Amniotic stem cell (primary cell): ENCODE data around the gene CCDC177.

Experiments
- DNase-seq: peaks from one replicate; lab custom pipeline; 2025; lab: John Stamatoyannopoulos, UW

Gene CCDC177

DNA sequence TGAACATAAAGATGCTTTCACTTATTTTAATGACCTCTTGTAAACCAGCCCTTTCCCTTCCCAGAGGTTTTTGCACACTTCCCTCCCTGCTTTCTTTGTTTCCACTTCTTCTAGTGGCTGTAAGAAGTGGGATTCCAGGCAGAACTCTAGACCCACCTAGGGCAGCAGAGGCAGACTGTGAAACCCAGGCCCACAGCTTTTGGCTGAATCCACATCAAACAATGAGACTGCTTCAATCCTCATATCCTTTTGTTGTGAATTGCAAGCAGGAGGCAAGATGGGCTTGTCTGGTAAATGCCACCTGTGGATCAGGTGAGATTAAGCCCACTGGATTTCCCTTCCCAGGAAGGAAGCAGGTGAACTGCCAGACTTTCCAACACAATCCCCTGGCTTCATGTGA is 12.8 kb downstream of the CCDC177 start:
- no peak for DNase-seq

- no peak for DNase-seq
Measured at GRCh38 chr14:69560826-69561225, 13.8 kb downstream of the CCDC177 start.

GRCh38 chr14:69559581-69560011 is 15.1 kb downstream of the CCDC177 start:
- no peak for DNase-seq

DNA sequence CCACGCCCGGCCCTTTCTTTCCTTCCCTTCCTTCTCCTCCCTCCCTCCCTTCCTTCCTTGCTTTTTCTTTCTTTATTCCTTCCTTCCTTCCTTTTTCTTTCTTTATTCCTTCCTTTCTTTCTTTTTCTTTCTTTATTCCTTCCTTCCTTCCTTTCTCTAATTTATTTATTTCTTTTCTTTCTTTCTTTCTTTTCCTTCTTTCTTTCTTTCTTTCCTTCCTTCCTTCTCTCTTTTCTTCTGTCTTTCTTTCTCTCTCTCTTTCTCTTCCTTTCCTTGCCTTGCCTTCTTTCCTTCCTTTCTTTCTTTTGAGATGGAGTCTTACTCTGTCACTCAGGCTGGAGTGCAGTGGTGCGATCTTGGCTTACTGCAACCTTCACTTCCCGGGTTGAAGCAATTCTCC is 15.9 kb downstream of the CCDC177 start:
- no peak for DNase-seq

DNA sequence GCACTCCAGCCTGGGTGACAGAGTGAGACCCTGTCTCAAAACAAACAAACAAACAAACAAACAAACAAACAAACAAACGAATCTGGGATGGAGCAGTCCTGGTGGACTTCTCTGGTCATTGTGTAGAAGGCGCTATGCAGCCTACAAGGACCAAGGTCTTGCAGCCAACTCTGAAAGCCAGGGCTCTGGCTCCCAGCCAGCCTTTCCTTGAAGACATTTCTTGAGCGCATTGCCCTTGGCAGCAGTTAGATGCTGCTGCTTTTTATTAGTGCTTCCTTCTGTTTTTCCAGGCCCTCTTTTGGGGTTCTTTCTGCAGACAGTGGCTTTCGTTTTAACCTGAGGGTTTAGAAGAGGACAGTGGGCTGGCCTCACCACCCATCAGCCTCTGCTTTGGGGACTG is 20.2 kb downstream of the CCDC177 start:
- no peak for DNase-seq

DNA sequence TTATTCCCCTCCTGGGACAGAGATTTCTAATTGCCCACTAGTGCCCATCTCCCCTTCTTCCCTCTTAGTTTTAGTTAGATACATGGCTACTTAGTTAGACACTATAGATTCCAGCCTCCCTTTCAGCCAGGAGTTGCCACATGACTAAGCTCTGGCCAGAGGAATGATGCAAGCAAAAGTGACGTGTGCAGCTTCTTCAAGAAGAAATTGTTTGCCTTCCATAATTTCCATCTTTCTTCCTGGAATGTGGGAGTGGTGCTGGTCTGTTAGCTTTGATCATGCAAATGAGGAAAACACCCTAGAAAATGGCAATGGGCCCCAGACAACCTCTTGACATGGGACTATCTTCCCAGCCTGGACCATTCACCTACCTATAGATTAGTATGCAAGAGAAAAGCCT is 21.4 kb downstream of the CCDC177 start:
- DNase-seq, result no peak

- no peak for DNase-seq
Measured at GRCh38 chr14:69551511-69551910, 23.2 kb downstream of the CCDC177 start.

GRCh38 chr14:69548566-69548965 is 26.1 kb downstream of the CCDC177 start:
- no peak for DNase-seq

- DNase-seq, result no peak
Measured at GRCh38 chr14:69547701-69548348, 26.8 kb downstream of the CCDC177 start.

DNA sequence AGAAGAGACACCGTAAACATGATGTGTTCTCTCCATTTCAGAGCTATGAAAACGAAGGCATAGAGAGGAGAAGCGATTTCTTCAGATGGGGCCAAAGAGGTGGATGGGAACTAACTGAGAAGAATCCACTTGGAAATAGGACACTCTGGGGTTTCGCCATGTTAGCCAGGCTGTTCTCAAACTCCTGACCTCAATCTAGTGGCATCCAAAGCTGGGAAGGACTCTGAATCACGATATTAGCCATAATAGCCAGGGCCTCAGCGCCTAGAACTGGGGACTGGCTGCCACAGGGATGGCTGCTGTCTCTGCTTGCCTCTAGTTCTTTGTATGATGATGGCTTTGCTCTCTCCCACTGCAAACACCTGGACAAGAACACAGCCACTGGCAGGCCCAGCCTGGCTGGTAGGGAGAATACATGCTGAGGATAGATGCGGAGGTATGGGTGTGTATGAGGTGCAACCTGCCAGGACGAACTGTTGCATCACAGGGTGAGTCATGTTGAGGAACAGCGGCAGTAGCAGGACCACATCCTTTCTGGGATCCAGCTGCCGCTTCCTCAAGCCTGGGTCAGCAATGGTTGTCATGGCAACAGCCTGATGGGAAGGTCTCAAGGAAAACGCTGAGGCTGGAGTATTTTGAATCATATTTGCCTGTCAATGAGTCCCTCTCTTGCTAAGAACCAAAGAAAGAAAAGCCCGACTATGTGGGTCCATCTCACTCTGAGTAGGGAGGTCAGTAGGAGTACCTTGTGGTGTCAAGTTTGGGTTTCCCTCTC is 31.1 kb downstream of the CCDC177 start:
- DNase-seq, result no peak

DNA sequence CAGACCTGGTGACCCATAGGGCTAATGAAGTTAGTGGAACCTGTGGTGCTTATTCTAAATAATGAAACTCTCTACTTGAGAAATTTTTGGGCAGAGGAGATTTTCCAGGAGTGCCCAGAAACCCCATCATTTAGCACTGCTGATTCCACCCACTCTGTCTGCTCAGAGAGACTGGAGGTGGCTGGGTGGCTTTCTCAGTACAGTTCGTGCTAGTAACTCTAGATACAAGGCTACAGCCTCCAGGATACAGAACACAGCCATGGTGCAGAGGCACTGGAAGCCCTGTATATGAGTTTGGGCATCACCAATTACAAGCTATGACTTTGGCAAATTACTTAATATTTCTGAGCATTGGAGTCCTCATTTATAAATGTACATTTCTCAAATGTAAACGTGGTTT is 32.4 kb downstream of the CCDC177 start:
- DNase-seq, result no peak

GRCh38 chr14:69540654-69541335 is 33.9 kb downstream of the CCDC177 start:
- no peak for DNase-seq

DNA sequence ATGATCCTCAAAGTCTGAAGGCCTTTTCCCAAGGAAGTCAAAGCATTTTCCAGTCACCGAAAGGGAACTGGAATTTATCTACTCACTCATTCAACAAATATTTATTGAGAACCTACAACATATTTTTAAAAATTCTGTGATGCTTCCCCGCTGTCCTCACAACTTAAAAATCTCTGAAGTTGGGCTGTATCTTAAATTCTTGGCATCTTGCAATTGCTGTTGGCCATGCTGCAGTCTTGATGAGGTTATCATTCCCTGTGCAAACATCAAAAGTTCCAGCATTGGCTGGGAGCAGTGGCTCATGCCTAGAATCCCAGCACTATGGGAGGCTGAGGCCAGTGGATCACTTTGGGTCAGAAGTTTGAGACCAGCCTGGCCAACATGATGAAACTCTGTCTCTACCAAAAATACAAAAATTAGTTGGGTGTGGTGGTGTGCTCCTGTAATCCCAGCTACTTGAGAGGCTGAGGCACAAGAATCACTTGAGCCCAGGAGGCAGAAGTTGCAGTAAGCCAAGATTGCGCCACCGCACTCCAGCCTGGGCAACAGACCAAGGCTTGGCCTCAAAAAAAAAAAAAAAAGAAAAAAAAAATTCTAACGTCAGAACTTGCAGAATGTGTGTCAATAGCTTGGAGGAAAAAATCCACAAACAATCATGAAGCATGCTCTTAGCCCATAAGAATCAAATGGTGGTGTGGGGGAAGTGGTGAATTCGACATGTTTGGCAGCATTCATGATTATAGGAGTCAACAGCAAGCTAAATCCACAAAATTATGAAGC is 34.9 kb downstream of the CCDC177 start:
- DNase-seq, result no peak

- no peak for DNase-seq
Measured at GRCh38 chr14:69538766-69539165, 35.9 kb downstream of the CCDC177 start.

- no peak for DNase-seq
Measured at GRCh38 chr14:69537900-69538299, 36.8 kb downstream of the CCDC177 start.

GRCh38 chr14:69536971-69537370 is 37.7 kb downstream of the CCDC177 start:
- DNase-seq, result no peak

- peak; percentile 9 for DNase-seq
Measured at GRCh38 chr14:69535230-69535848, 39.3 kb downstream of the CCDC177 start.

GRCh38 chr14:69532561-69533340 is 41.9 kb downstream of the CCDC177 start:
- DNase-seq, result no peak

- DNase-seq, result no peak
Measured at GRCh38 chr14:69531135-69531534, 43.5 kb downstream of the CCDC177 start.

- DNase-seq, result no peak
Measured at GRCh38 chr14:69530095-69530494, 44.6 kb downstream of the CCDC177 start.

GRCh38 chr14:69529563-69529962 is 45.1 kb downstream of the CCDC177 start:
- no peak for DNase-seq
